Mesendoderm (in vitro differentiated cells): ENCODE data around the gene FAM32A. TPM values are rescaled to one million over a fixed set of nuclear protein-coding genes. Genes with fewer than 3 reads are reported as not detected.

Source experiments
- DNase-seq: peaks from one replicate; pipeline ENCODE4 v3.0.0; 2013
- H2AK5ac ChIP-seq: 2 replicates; pipeline ENCODE4 v1.6.1; 2013; ENCODE audit warnings: low read length, inconsistent platforms
- H2BK120ac ChIP-seq: 2 replicates; pipeline ENCODE4 v1.6.1; 2013; ENCODE audit warnings: low read depth, mild to moderate bottlenecking, low read length, moderate library complexity, mixed read lengths
- H2BK15ac ChIP-seq: replicated peaks from 2 replicates; pipeline ENCODE4 v1.6.1; 2013; ENCODE audit warnings: low read depth, mild to moderate bottlenecking, moderate library complexity
- H2BK5ac ChIP-seq: 2 replicates; pipeline ENCODE4 v1.6.1; 2013; ENCODE audit warnings: low read length, inconsistent platforms
- H3K18ac ChIP-seq: 2 replicates; pipeline ENCODE4 v1.6.1; 2013; ENCODE audit warnings: mild to moderate bottlenecking, low read length, mixed read lengths
- H3K23ac ChIP-seq: one replicate; pipeline ENCODE4 v1.6.1; 2013; ENCODE audit warnings: low read length
- H3K27ac ChIP-seq: 2 replicates; pipeline ENCODE4 v1.5.1; 2013; ENCODE audit warnings: low read depth, mild to moderate bottlenecking, inconsistent platforms, low read length, moderate library complexity
- H3K27me3 ChIP-seq: 2 replicates; pipeline ENCODE4 v1.6.1; 2013; ENCODE audit warnings: low read length, control low read depth, mild to moderate bottlenecking, inconsistent platforms; ENCODE audit not compliant: insufficient read depth, poor library complexity
- H3K36me3 ChIP-seq: 2 replicates; pipeline ENCODE4 v1.6.1; 2013; ENCODE audit warnings: low read length, inconsistent platforms; ENCODE audit not compliant: control insufficient read depth, insufficient read depth
- H3K4ac ChIP-seq: one replicate; pipeline ENCODE4 v1.6.1; 2013; ENCODE audit warnings: low read depth, mild to moderate bottlenecking, low read length, moderate library complexity
- H3K4me1 ChIP-seq: 2 replicates; pipeline ENCODE4 v1.6.1; 2013; ENCODE audit warnings: low read depth, low read length, inconsistent platforms; ENCODE audit not compliant: control insufficient read depth
- H3K4me2 ChIP-seq: 2 replicates; pipeline ENCODE4 v1.6.1; 2013; ENCODE audit warnings: low read length
- H3K4me3 ChIP-seq: 2 replicates; pipeline ENCODE4 v1.5.1; 2013; ENCODE audit warnings: mild to moderate bottlenecking, low read length
- H3K56ac ChIP-seq: one replicate; pipeline ENCODE4 v1.6.1; 2013; ENCODE audit warnings: low read length
- H3K79me1 ChIP-seq: 2 replicates; pipeline ENCODE4 v1.6.1; 2013; ENCODE audit warnings: low read length, inconsistent platforms
- H3K79me2 ChIP-seq: 2 replicates; pipeline ENCODE4 v1.6.1; 2013; ENCODE audit warnings: mild to moderate bottlenecking, low read length; ENCODE audit not compliant: control insufficient read depth, insufficient read depth
- H3K9ac ChIP-seq: 2 replicates; pipeline ENCODE4 v1.6.1; 2013; ENCODE audit warnings: low read length, inconsistent platforms
- H4K5ac ChIP-seq: one replicate; pipeline ENCODE4 v1.6.1; 2013; ENCODE audit warnings: low read length
- H4K8ac ChIP-seq: one replicate; pipeline ENCODE4 v1.6.1; 2013; ENCODE audit warnings: low read depth, mild to moderate bottlenecking, control low read depth, low read length, moderate library complexity
- WGBS: extraction: QIAGEN DNeasy Blood & Tissue Kit; methylation state at CpG from one replicate; pipeline ENCODE4 v1.1.7; 2013; ENCODE audit warnings: low lambda C conversion rate, missing lambda C conversion rate; ENCODE audit not compliant: insufficient coverage; ENCODE audit errors: extremely low coverage; 5-methylcytosine and 5-hydroxymethylcytosine counted together
- small RNA-seq: library from polyadenylated mRNA; stranded (forward); fragments of <200 nt; extraction: miRNeasy Mini kit (QIAGEN cat#:217004); gene quantifications from one replicate; pipeline ENCODE3, GENCODE V24; 2013; ENCODE audit not compliant: insufficient read depth

The FAM32A gene

GRCh38 chr19:16234552-16235445 is 49.6 kb downstream of the FAM32A start:
- Histone ChIP-seq H3K27me3 (no peaks in the 10 kb centered on the region), H4K5ac (no peak overlapping the region), H2AK5ac (no peak overlapping the region), H3K4me3 (no peak overlapping the region), H3K79me1 (no peaks in the 10 kb centered on the region), H3K4me2 (no peak overlapping the region), H3K9ac (no peak overlapping the region), H3K4me1 (no peaks in the 10 kb centered on the region), H2BK5ac (no peak overlapping the region), H3K27ac (no peak overlapping the region), H3K36me3 (no peaks in the 10 kb centered on the region), H2BK15ac (no peak overlapping the region), H3K56ac (no peak overlapping the region), H4K8ac (no peak overlapping the region), H3K4ac (no peak overlapping the region), H2BK120ac (no peak overlapping the region), H3K23ac (no peak overlapping the region), H3K18ac (no peak overlapping the region), H3K79me2 (no peaks in the 10 kb centered on the region)
- no CpG with 5 or more reads among the region's 41 CpGs for WGBS
- DNase-seq: no peak

GRCh38 chr19:16235811-16236652 is 50.8 kb downstream of the FAM32A start:
- Histone ChIP-seq H3K4me2 (no peak overlapping the region), H2BK120ac (no peak overlapping the region), H3K56ac (no peak overlapping the region), H3K36me3 (no peaks in the 10 kb centered on the region), H3K9ac (no peak overlapping the region), H3K4ac (no peak overlapping the region), H3K27me3 (no peaks in the 10 kb centered on the region), H2BK5ac (no peak overlapping the region), H3K4me1 (no peaks in the 10 kb centered on the region), H4K8ac (no peak overlapping the region), H3K27ac (no peak overlapping the region), H2BK15ac (no peak overlapping the region), H3K23ac (no peak overlapping the region), H2AK5ac (no peak overlapping the region), H3K79me1 (no peaks in the 10 kb centered on the region), H3K4me3 (no peak overlapping the region), H3K18ac (no peak overlapping the region), H3K79me2 (no peaks in the 10 kb centered on the region), H4K5ac (no peak overlapping the region)
- no CpG with 5 or more reads among the region's 21 CpGs for whole genome bisulfite sequencing
- DNase-seq: no peak

Small RNA genes within 50 kb of the gene (small RNA-seq; reads per million reads assigned to genes)
- gene RF00017: not detected
